DMS79 treated with DMSO at 0.1 percent for 48 hours (cell line): Measurements from ENCODE around the gene ST6GALNAC6.

Source experiments
- DNase-seq: peaks from one replicate; lab custom pipeline; 2025; lab: John Stamatoyannopoulos, UW

The ST6GALNAC6 gene

GRCh38 chr9:127931092-127931881 is 31.9 kb upstream of the ST6GALNAC6 start:
- DNase-seq = peak; percentile 87

- peak; percentile 57 for DNase-seq
These were observed 31.1 kb upstream of the ST6GALNAC6 start, which contains the start of gene PIP5KL1 for GRCh38 chr9:127930231-127931091. Gene PIP5KL1, minus strand, starts transcription at chr9:127930777. Its CDS starts 25 bp downstream, at chr9:127930752.

- no peak for DNase-seq
These were observed 30.2 kb upstream of the ST6GALNAC6 start for GRCh38 chr9:127929625-127929979.

DNA sequence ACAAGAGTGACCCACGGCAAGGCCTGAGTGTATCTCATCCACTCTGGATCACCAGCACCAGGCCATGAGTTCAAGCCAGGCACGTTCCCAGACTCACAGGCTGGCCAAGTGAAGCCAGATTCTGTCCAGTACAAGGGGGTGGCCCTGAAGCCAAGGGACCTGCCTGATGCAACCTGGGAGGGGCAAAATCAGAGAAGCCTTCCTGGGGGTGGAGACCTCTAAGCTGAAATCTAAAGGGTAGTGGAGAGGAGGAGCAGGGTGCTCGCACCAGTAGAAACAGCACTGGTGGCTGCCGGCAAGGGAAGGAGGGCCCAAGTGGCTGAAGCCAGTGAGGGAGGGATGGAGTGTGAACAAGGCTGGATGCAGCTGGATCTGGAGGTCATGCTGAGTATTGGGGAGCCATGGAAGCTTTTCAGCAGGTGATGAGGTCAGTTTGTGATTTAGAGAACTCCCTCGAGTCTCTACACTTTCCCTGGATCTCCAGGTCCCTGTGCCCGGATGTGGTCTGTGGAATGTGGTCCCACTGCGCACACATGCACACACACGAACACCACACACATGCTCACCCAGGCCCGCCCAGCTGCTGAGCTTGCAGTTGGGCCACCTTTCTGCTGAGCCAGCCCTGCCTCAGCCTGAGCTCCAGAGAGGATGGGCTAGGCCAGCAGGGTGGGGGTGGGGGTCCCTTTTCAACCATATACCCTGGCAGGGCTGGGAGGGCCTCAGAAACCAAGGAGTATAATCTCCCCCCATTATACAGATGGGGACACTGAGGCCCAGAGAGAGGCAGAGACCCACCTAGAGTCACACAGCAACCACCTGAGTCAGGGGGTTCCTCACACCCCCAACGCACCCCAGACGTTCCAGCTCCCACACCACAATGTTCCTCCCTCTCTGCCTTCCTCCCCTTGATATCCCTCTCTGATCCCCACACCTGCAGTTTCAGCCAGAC is 29.5 kb upstream of the ST6GALNAC6 start:
- DNase-seq = no peak

DNA sequence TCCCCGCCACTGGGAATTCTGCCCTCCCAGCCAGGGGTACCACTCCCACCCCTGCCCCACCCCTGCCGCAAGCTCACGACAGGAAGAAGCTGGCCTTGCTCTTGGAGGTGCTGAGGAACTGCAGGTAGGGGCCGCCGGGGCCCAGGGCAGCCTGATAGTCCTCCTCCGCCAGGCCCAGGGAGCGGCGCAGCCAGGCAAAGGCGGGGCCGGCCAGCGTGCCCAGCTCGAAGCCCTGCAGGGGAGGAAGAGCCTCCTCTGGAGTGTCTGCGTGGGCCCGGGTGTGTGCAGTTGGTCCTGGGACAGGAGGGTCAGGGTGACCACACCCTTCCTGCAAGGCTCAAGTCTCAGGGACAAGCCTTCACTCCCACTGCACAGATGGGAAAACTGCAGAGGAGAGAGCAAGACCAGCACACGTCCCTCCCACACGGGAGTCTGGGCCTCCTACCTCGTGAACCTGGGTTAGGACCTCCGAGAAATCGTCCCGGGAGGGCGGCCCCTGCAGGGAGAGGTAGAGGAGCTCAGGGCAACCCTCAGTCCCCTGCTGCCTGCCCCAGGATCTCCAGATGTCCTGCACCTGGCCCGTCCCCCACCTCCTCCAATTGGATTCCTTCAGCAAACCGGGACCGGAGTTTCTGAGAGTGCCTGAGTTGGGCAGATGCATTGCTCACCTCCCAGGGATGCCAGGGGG is 28.7 kb upstream of the ST6GALNAC6 start:
- no peak for DNase-seq

DNA sequence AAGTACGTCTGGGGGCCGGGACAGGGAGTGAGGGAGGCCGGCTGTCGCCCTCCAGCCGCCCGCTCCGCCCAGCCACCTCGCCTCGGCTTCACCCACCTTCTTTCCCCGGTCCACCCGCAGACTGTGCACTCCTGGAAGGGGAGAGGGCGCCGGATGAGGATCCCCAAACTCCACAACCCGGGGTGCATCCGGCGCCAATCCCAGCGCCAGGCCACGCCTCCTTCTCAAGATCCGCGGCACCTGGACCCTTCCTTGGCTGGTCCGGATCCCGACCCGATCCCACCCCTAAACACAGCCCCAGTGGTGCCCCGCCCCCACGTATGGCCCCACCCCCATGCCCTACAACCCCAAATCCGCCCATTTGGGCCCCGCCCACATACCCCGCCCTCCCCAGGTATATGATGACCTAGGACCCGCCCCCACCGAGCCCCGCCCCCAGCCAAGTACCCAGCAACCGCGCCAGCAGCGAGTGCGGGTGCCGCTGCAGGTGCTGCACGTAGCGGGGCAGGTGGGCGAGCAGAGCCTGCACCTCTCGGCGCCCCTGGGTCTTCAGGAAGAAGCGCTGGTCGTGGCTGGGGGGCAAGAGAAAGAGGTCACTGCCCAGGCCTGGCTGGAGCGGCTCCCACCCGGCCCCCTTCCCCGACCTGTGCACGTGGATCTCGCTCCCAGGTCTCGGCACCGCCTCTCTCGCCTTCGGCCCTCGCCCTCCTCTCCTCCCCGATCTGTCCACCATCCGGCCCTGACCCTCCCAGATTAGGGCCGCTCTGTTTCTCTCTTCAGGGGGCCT is 28.0 kb upstream of the ST6GALNAC6 start:
- peak; percentile 27 for DNase-seq

GRCh38 chr9:127926906-127927200 is 27.4 kb upstream of the ST6GALNAC6 start:
- DNase-seq = no peak

- no peak for DNase-seq
These were observed 26.8 kb upstream of the ST6GALNAC6 start for GRCh38 chr9:127925959-127926905.

DNA sequence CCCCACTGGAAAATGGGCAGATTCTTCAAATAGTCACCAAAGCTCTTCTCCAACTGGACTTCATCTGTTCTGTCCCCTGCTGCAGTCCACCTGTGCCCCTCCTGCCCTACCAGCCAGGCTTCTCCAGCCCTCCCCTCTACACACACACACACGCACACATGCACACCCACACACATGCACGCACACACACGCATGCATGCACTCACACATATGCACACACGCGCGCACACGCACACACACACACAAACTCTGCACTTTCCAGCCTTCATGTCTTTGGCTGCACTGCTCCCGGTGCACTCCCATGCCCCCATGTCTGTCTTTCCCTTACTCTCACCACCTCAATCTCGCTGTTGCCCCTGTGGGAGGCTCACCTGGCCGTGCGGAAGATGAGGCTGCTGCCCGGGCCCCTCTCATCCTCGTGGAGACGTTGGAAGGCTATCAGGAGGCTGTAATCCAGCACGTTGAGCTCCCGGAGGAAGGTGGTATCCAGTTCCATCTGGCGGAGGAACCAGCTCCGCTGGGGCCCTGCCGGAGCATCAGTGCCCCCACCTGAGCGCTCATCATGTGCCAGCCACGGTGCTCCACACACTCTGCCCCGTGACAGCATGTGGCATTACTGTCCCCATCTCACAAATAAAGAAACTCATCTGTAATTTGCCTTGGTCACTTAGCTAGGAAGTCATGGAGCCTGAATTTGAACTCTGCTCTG is 25.5 kb upstream of the ST6GALNAC6 start:
- no peak for DNase-seq

GRCh38 chr9:127923771-127924170 is 24.4 kb upstream of the ST6GALNAC6 start:
- DNase-seq = no peak

GRCh38 chr9:127923046-127923445 is 23.6 kb upstream of the ST6GALNAC6 start:
- no peak for DNase-seq

GRCh38 chr9:127921557-127922120 is 22.2 kb upstream of the ST6GALNAC6 start:
- DNase-seq = peak; percentile 35

GRCh38 chr9:127920794-127921193 is 21.4 kb upstream of the ST6GALNAC6 start:
- no peak for DNase-seq

DNA sequence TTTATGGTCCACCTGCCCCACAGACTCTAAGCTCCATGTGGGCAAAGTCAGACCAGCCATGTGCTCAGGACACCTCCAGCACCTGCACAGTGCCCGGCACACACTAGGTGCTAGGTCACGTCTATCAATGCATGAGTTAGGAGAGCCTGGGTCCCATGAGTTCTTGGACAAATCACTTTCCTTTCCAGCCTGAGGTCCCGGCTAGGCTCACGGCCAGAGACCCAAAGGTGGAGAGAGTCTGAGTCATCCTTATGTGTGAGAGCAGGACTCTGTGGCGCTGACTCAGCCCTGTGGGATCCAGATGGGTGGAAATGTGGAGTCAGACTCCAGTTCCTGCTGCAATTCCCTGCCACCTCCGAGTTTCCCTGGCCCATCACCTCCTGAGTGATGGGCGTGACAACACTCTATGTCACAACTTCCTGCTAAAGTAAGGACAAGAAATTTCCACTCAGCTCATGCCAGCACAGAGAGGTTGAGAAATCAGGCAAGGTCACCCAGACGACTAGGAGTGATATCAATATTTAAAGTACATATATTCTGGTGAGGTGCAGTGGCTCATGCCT is 19.9 kb upstream of the ST6GALNAC6 start:
- no peak for DNase-seq

GRCh38 chr9:127918183-127919107 is 19.0 kb upstream of the ST6GALNAC6 start:
- no peak for DNase-seq

- no peak for DNase-seq
These were observed 18.2 kb upstream of the ST6GALNAC6 start for GRCh38 chr9:127917603-127918002.
